ENCODE results near the gene ANKHD1.
A peak's percentile ranks its signal among the peaks of the same experiment; 100 is the strongest.

ANKHD1 gene

GRCh38 chr5:140557136-140557805, 155.6 kb downstream of the ANKHD1 start, which contains the start of gene SRA1:
TSS of gene SRA1 (minus strand) at chr5:140557473. CDS start at chr5:140557452, 21 bp downstream.
- H3K27ac Mint-ChIP-seq = peak within 1 kb of the TSS; percentile 96 to 97
- no peaks in the 10 kb centered on the region for H3K27me3 Mint-ChIP-seq
- H3K4me1 Mint-ChIP-seq (ENCODE audit: low read depth in 2 of 2) = peaks cover 38 to 50% of the 10 kb centered on the region in 2 donors
- ATAC-seq (replicated peaks) = peak; percentile 93
- peak within 1 kb of the TSS; percentile 91 to 94 for H3K4me3 Mint-ChIP-seq
- peaks cover 11% of the 10 kb centered on the region for H3K36me3 Mint-ChIP-seq (ENCODE audit: insufficient read depth)
- H3K9me3 Mint-ChIP-seq = no peaks in the 10 kb centered on the region
- DNase-seq = peak; percentile 77 to 80 (median 79)

- DNase-seq (no peak), ATAC-seq (replicated peaks) (no peak)
- H3K4me1 Mint-ChIP-seq (ENCODE audit: low read depth in 2 of 2) = peaks cover 40 to 48% of the 10 kb centered on the region in 2 donors
- peak overlapping the region; percentile 96 to 97 for H3K27ac Mint-ChIP-seq
- H3K4me3 Mint-ChIP-seq = peak overlapping the region; percentile 91 to 94
- no peaks in the 10 kb centered on the region for H3K9me3 Mint-ChIP-seq
- no peaks in the 10 kb centered on the region for H3K27me3 Mint-ChIP-seq
- peaks cover 11% of the 10 kb centered on the region for H3K36me3 Mint-ChIP-seq (ENCODE audit: insufficient read depth)
These were observed 156.3 kb downstream of the ANKHD1 start for GRCh38 chr5:140557965-140558364.

- Mint-ChIP-seq H3K4me1 (ENCODE audit: low read depth in 2 of 2) (peaks cover 38 to 42% of the 10 kb centered on the region in 2 donors), H3K27me3 (no peaks in the 10 kb centered on the region), H3K9me3 (no peaks in the 10 kb centered on the region), H3K27ac (no peak overlapping the region), H3K36me3 (ENCODE audit: insufficient read depth) (peaks cover 11% of the 10 kb centered on the region), H3K4me3 (peak overlapping the region in 1 of 2 donors; percentile 91)
- no peak for ATAC-seq (replicated peaks)
- no peak for DNase-seq
These were observed 156.9 kb downstream of the ANKHD1 start for GRCh38 chr5:140558542-140558941.

GRCh38 chr5:140560227-140560626, 158.6 kb downstream of the ANKHD1 start:
- DNase-seq (no peak), ATAC-seq (replicated peaks) (no peak)
- H3K36me3 Mint-ChIP-seq (ENCODE audit: insufficient read depth) = peaks cover 16% of the 10 kb centered on the region
- H3K27me3 Mint-ChIP-seq = no peaks in the 10 kb centered on the region
- peaks cover 31 to 39% of the 10 kb centered on the region in 2 donors for H3K4me1 Mint-ChIP-seq (ENCODE audit: low read depth in 2 of 2)
- H3K9me3 Mint-ChIP-seq = no peaks in the 10 kb centered on the region
- H3K27ac Mint-ChIP-seq = peak overlapping the region in 1 of 2 donors; percentile 21
- no peak overlapping the region for H3K4me3 Mint-ChIP-seq

GRCh38 chr5:140561753-140562523, 160.3 kb downstream of the ANKHD1 start:
- Mint-ChIP-seq H3K27ac (peak overlapping the region in 1 of 2 donors; percentile 21), H3K27me3 (no peaks in the 10 kb centered on the region), H3K4me3 (no peak overlapping the region), H3K36me3 (ENCODE audit: insufficient read depth) (peaks cover 19% of the 10 kb centered on the region), H3K4me1 (ENCODE audit: low read depth in 2 of 2) (peaks cover 27 to 37% of the 10 kb centered on the region in 2 donors), H3K9me3 (no peaks in the 10 kb centered on the region)
- no peak for DNase-seq
- no peak for ATAC-seq (replicated peaks)

GRCh38 chr5:140563596-140563995, 162.0 kb downstream of the ANKHD1 start:
- H3K4me1 Mint-ChIP-seq (ENCODE audit: low read depth in 2 of 2) = peaks cover 34 to 36% of the 10 kb centered on the region in 2 donors

GRCh38 chr5:140564196-140565023, 162.8 kb downstream of the ANKHD1 start, which contains the start of the genes APBB3 and SLC35A4:
TSS of gene APBB3 (minus strand) at chr5:140564598. CDS start at chr5:140564245, 353 bp downstream.
TSS of gene SLC35A4 (plus strand) at chr5:140564828. CDS start at chr5:140567170, 2,342 bp downstream.
- DNase-seq = peak; percentile 96 to 98 (median 97)
- peak within 1 kb of the TSS; percentile 86 to 91 for H3K4me3 Mint-ChIP-seq
- H3K4me1 Mint-ChIP-seq (ENCODE audit: low read depth in 2 of 2) = peaks cover 40 to 42% of the 10 kb centered on the region in 2 donors
- ATAC-seq (replicated peaks) = peak; percentile 86
- peak within 1 kb of the TSS; percentile 95 to 97 for H3K27ac Mint-ChIP-seq
- H3K27me3 Mint-ChIP-seq = no peaks in the 10 kb centered on the region
- H3K9me3 Mint-ChIP-seq = no peaks in the 10 kb centered on the region
- H3K36me3 Mint-ChIP-seq (ENCODE audit: insufficient read depth) = peaks cover 22% of the 10 kb centered on the region

More at GRCh38 chr5:140563596-140563995, 162.0 kb downstream of the ANKHD1 start:
- Mint-ChIP-seq H3K9me3 (no peaks in the 10 kb centered on the region), H3K36me3 (ENCODE audit: insufficient read depth) (peaks cover 22% of the 10 kb centered on the region), H3K27ac (peak overlapping the region; percentile 95 to 97), H3K27me3 (no peaks in the 10 kb centered on the region), H3K4me3 (peak overlapping the region; percentile 86 to 91)
- DNase-seq = no peak
- no peak for ATAC-seq (replicated peaks)

- H3K27me3 Mint-ChIP-seq = no peaks in the 10 kb centered on the region
- DNase-seq = no peak
- H3K9me3 Mint-ChIP-seq = no peaks in the 10 kb centered on the region
- H3K4me1 Mint-ChIP-seq (ENCODE audit: low read depth in 2 of 2) = peaks cover 43 to 44% of the 10 kb centered on the region in 2 donors
- ATAC-seq (replicated peaks) = no peak
- H3K4me3 Mint-ChIP-seq = peak overlapping the region; percentile 86 to 91
- peaks cover 21% of the 10 kb centered on the region for H3K36me3 Mint-ChIP-seq (ENCODE audit: insufficient read depth)
- peak overlapping the region; percentile 95 to 97 for H3K27ac Mint-ChIP-seq
These were observed 163.6 kb downstream of the ANKHD1 start for GRCh38 chr5:140565024-140565779.

GRCh38 chr5:140565780-140566095, 164.1 kb downstream of the ANKHD1 start:
- no peak for ATAC-seq (replicated peaks)
- no peaks in the 10 kb centered on the region for H3K27me3 Mint-ChIP-seq
- no peaks in the 10 kb centered on the region for H3K9me3 Mint-ChIP-seq
- H3K36me3 Mint-ChIP-seq (ENCODE audit: insufficient read depth) = peaks cover 21% of the 10 kb centered on the region
- no peak for DNase-seq
- H3K4me3 Mint-ChIP-seq = peak overlapping the region; percentile 86 to 91
- H3K4me1 Mint-ChIP-seq (ENCODE audit: low read depth in 2 of 2) = peaks cover 44 to 47% of the 10 kb centered on the region in 2 donors
- peak overlapping the region; percentile 95 to 97 for H3K27ac Mint-ChIP-seq

- Mint-ChIP-seq H3K4me1 (ENCODE audit: low read depth in 2 of 2) (peaks cover 43 to 44% of the 10 kb centered on the region in 2 donors), H3K27ac (peak overlapping the region; percentile 61 to 94), H3K27me3 (no peaks in the 10 kb centered on the region), H3K36me3 (ENCODE audit: insufficient read depth) (peaks cover 22% of the 10 kb centered on the region), H3K9me3 (no peaks in the 10 kb centered on the region), H3K4me3 (peak overlapping the region in 1 of 2 donors; percentile 56)
- no peak for ATAC-seq (replicated peaks)
- no peak for DNase-seq
These were observed 165.0 kb downstream of the ANKHD1 start for GRCh38 chr5:140566665-140567064.

- DNase-seq (no peak), ATAC-seq (replicated peaks) (no peak)
- Mint-ChIP-seq H3K4me3 (peak overlapping the region in 1 of 2 donors; percentile 56), H3K36me3 (ENCODE audit: insufficient read depth) (peaks cover 21% of the 10 kb centered on the region), H3K9me3 (no peaks in the 10 kb centered on the region), H3K4me1 (ENCODE audit: low read depth in 2 of 2) (peaks cover 43 to 44% of the 10 kb centered on the region in 2 donors), H3K27ac (peak overlapping the region; percentile 61 to 94), H3K27me3 (no peaks in the 10 kb centered on the region)
These were observed 165.6 kb downstream of the ANKHD1 start for GRCh38 chr5:140567136-140567818.

- Mint-ChIP-seq H3K4me1 (ENCODE audit: low read depth in 2 of 2) (peaks cover 41 to 43% of the 10 kb centered on the region in 2 donors), H3K9me3 (no peaks in the 10 kb centered on the region), H3K27ac (peak overlapping the region; percentile 94 to 98), H3K36me3 (ENCODE audit: insufficient read depth) (peaks cover 21% of the 10 kb centered on the region), H3K4me3 (no peak overlapping the region), H3K27me3 (no peaks in the 10 kb centered on the region)
- ATAC-seq (replicated peaks) = no peak
- DNase-seq = no peak
These were observed 166.2 kb downstream of the ANKHD1 start for GRCh38 chr5:140567871-140568270.

All from effector memory CD8-positive, alpha-beta T cell (primary cell).